Measurements from ENCODE around the gene ARX.

Gene ARX

GRCh38 chrX:24993879-24994278 is 21.9 kb downstream of the ARX start:
- Histone ChIP-seq H3K4me1 (ENCODE audit: low read depth, poor library complexity, severe bottlenecking) (no peaks in the 10 kb centered on the region), H3K27me3 (ENCODE audit: insufficient read depth, low read depth) (no peaks in the 10 kb centered on the region), H3K4me3 (IDR thresholded peaks at IDR 0.05; ENCODE audit: insufficient read depth, low read depth, low read length) (no peak overlapping the region), H4K20me1 (ENCODE audit: insufficient read depth) (no peaks in the 10 kb centered on the region), H3K36me3 (ENCODE audit: insufficient read depth) (no peaks in the 10 kb centered on the region), H3K4me2 (no peak overlapping the region), H3K9ac (no peak overlapping the region), H2AFZ (ENCODE audit: low read depth) (no peak overlapping the region), H3K79me2 (ENCODE audit: insufficient read depth, low read depth) (no peaks in the 10 kb centered on the region), H3K27ac (no peak overlapping the region)
- no peak for TF ChIP-seq CTCF (conservative IDR thresholded peaks at IDR 0.05; ENCODE audit: low read depth, low read length)

- Histone ChIP-seq H3K36me3 (ENCODE audit: insufficient read depth) (no peaks in the 10 kb centered on the region), H3K79me2 (ENCODE audit: insufficient read depth, low read depth) (no peaks in the 10 kb centered on the region), H3K4me3 (IDR thresholded peaks at IDR 0.05; ENCODE audit: insufficient read depth, low read depth, low read length) (no peak overlapping the region), H2AFZ (ENCODE audit: low read depth) (no peak overlapping the region), H3K9ac (no peak overlapping the region), H3K27ac (no peak overlapping the region), H4K20me1 (ENCODE audit: insufficient read depth) (no peaks in the 10 kb centered on the region), H3K4me2 (no peak overlapping the region), H3K27me3 (ENCODE audit: insufficient read depth, low read depth) (no peaks in the 10 kb centered on the region), H3K4me1 (ENCODE audit: low read depth, poor library complexity, severe bottlenecking) (no peaks in the 10 kb centered on the region)
- no peak for TF ChIP-seq CTCF (conservative IDR thresholded peaks at IDR 0.05; ENCODE audit: low read depth, low read length)
Observed at GRCh38 chrX:24990535-24990934, 25.2 kb downstream of the ARX start.

GRCh38 chrX:24988314-24988713 is 27.5 kb downstream of the ARX start:
- Histone ChIP-seq H3K4me1 (ENCODE audit: low read depth, poor library complexity, severe bottlenecking) (peaks cover 7% of the 10 kb centered on the region), H2AFZ (ENCODE audit: low read depth) (no peak overlapping the region), H3K36me3 (ENCODE audit: insufficient read depth) (no peaks in the 10 kb centered on the region), H3K27me3 (ENCODE audit: insufficient read depth, low read depth) (no peaks in the 10 kb centered on the region), H3K9ac (no peak overlapping the region), H3K79me2 (ENCODE audit: insufficient read depth, low read depth) (no peaks in the 10 kb centered on the region), H4K20me1 (ENCODE audit: insufficient read depth) (no peaks in the 10 kb centered on the region), H3K4me3 (IDR thresholded peaks at IDR 0.05; ENCODE audit: insufficient read depth, low read depth, low read length) (no peak overlapping the region), H3K4me2 (no peak overlapping the region), H3K27ac (no peak overlapping the region)
- TF ChIP-seq CTCF (conservative IDR thresholded peaks at IDR 0.05; ENCODE audit: low read depth, low read length): no peak

GRCh38 chrX:24987731-24988130 is 28.0 kb downstream of the ARX start:
- Histone ChIP-seq H3K36me3 (ENCODE audit: insufficient read depth) (no peaks in the 10 kb centered on the region), H3K4me1 (ENCODE audit: low read depth, poor library complexity, severe bottlenecking) (peaks cover 12% of the 10 kb centered on the region), H3K9ac (no peak overlapping the region), H3K27ac (no peak overlapping the region), H3K79me2 (ENCODE audit: insufficient read depth, low read depth) (no peaks in the 10 kb centered on the region), H3K27me3 (ENCODE audit: insufficient read depth, low read depth) (no peaks in the 10 kb centered on the region), H2AFZ (ENCODE audit: low read depth) (no peak overlapping the region), H3K4me2 (no peak overlapping the region), H4K20me1 (ENCODE audit: insufficient read depth) (no peaks in the 10 kb centered on the region), H3K4me3 (IDR thresholded peaks at IDR 0.05; ENCODE audit: insufficient read depth, low read depth, low read length) (no peak overlapping the region)
- TF ChIP-seq CTCF (conservative IDR thresholded peaks at IDR 0.05; ENCODE audit: low read depth, low read length): no peak

- Histone ChIP-seq H3K4me3 (IDR thresholded peaks at IDR 0.05; ENCODE audit: insufficient read depth, low read depth, low read length) (no peak overlapping the region), H4K20me1 (ENCODE audit: insufficient read depth) (no peaks in the 10 kb centered on the region), H2AFZ (ENCODE audit: low read depth) (no peak overlapping the region), H3K79me2 (ENCODE audit: insufficient read depth, low read depth) (no peaks in the 10 kb centered on the region), H3K27me3 (ENCODE audit: insufficient read depth, low read depth) (no peaks in the 10 kb centered on the region), H3K36me3 (ENCODE audit: insufficient read depth) (no peaks in the 10 kb centered on the region), H3K4me2 (no peak overlapping the region), H3K4me1 (ENCODE audit: low read depth, poor library complexity, severe bottlenecking) (peaks cover 12% of the 10 kb centered on the region), H3K27ac (no peak overlapping the region), H3K9ac (no peak overlapping the region)
- TF ChIP-seq CTCF (conservative IDR thresholded peaks at IDR 0.05; ENCODE audit: low read depth, low read length): no peak
Observed at GRCh38 chrX:24985120-24985519, 30.6 kb downstream of the ARX start.

All from KMS-11 (cell line).